T-cell (primary cell): Measurements from ENCODE around the gene FOXN3. TPM values are rescaled to one million over a fixed set of nuclear protein-coding genes. Genes with fewer than 3 reads are reported as not detected.
"Not testable (repeated sequence)": the region's sequence is repeated elsewhere in the genome, so short reads cannot be mapped to it uniquely, and the experiment has no call there.

Experiments
- ATAC-seq, 4 experiments: fragments of 200-7000 bp in 3 of 4; fragments of 150-1000 bp in 1 of 4; cut with Tn5 transposase; replicated peaks in 1 of 4; 1 replicate in 3 of 4; 2 replicates in 1 of 4; pipeline ENCODE4 v1.10.0; 2021; ENCODE audit warnings: moderate library complexity in 3 of 4, mild to moderate bottlenecking in 2 of 4, moderate number of reproducible peaks in 1 of 4
- CTCF ChIA-PET, 2 donors: fragments of 300-600 bp; sonication (Branson Sonifier 250); formaldehyde crosslinking; loops; one replicate each; lab custom pipeline; 2022; ENCODE audit warnings: antibody characterized with exemption in 2 of 2; lab: Charles Lee
- POLR2A ChIA-PET, 2 donors: fragments of 300-600 bp; sonication (Branson Sonifier 250); formaldehyde crosslinking; loops; one replicate each; lab custom pipeline; 2022; ENCODE audit warnings: antibody characterized with exemption in 2 of 2; lab: Charles Lee
- DNase-seq, 35 experiments: peaks; one replicate each; pipeline versions ENCODE4 v3.0.0 to v3.0.0-alpha.2; 2013 to 2023
- H3K27ac ChIP-seq: one replicate; pipeline ENCODE4 v1.5.1; 2013; ENCODE audit warnings: low read length
- H3K27me3 ChIP-seq, 2 experiments: replicated peaks in 1 of 2; 1 replicate in 1 of 2; 2 replicates in 1 of 2; pipeline versions ENCODE4 v1.6.1 to v1.7.0; 2013; ENCODE audit warnings: low read length in 1 of 2, mixed read lengths in 1 of 2; ENCODE audit not compliant: control insufficient read depth in 2 of 2, insufficient read depth in 2 of 2; ENCODE audit errors: extremely low read depth in 1 of 2
- H3K36me3 ChIP-seq, 2 donors: 1 replicate in 1 of 2; 2 replicates in 1 of 2; pipeline versions ENCODE4 v1.6.1 to v1.7.0; 2013; ENCODE audit warnings: low read length in 1 of 2; ENCODE audit not compliant: control insufficient read depth in 2 of 2, insufficient read depth in 1 of 2; ENCODE audit errors: extremely low read depth in 1 of 2
- H3K4me1 ChIP-seq, 2 experiments: 1 replicate in 1 of 2; 2 replicates in 1 of 2; pipeline versions ENCODE4 v1.6.1 to v1.7.0; 2013; ENCODE audit warnings: low read length in 2 of 2, mixed read lengths in 1 of 2; ENCODE audit not compliant: insufficient read depth in 2 of 2, control insufficient read depth in 1 of 2; ENCODE audit errors: extremely low read depth in 1 of 2
- H3K4me3 ChIP-seq, 2 donors: 1 replicate in 1 of 2; 2 replicates in 1 of 2; pipeline versions ENCODE4 v1.5.1 to v1.7.0; 2013; ENCODE audit warnings: mild to moderate bottlenecking in 2 of 2, low read length in 1 of 2, moderate library complexity in 1 of 2; ENCODE audit not compliant: control insufficient read depth in 1 of 2; ENCODE audit errors: extremely low read depth in 1 of 2
- H3K9me3 ChIP-seq: 2 replicates; pipeline ENCODE4 v1.7.0; 2013
- H3K27ac Mint-ChIP-seq, 2 donors: one replicate each; pipeline ENCODE4 v1.8.0; 2020 to 2021; ENCODE audit warnings: mild to moderate bottlenecking in 2 of 2, mixed read lengths in 2 of 2
- H3K27me3 Mint-ChIP-seq, 2 donors: one replicate each; pipeline ENCODE4 v1.8.0; 2021 to 2022; ENCODE audit warnings: mixed read lengths in 2 of 2
- H3K36me3 Mint-ChIP-seq: one replicate; pipeline ENCODE4 v1.8.0; 2021; ENCODE audit warnings: mixed read lengths
- H3K4me1 Mint-ChIP-seq, 3 donors: one replicate each; pipeline ENCODE4 v1.8.0; 2020 to 2022; ENCODE audit warnings: mixed read lengths in 3 of 3, mild to moderate bottlenecking in 1 of 3
- H3K4me3 Mint-ChIP-seq, 3 donors: one replicate each; pipeline ENCODE4 v1.8.0; 2020 to 2022; ENCODE audit warnings: mild to moderate bottlenecking in 3 of 3, mixed read lengths in 3 of 3, moderate library complexity in 3 of 3
- H3K9me3 Mint-ChIP-seq, 3 donors: one replicate each; pipeline ENCODE4 v1.8.0; 2020 to 2022; ENCODE audit warnings: mixed read lengths in 3 of 3
- WGBS: methylation state at CpG from one replicate; pipeline ENCODE4 v1.1.5; 2013; ENCODE audit warnings: missing lambda C conversion rate; ENCODE audit not compliant: insufficient coverage; 5-methylcytosine and 5-hydroxymethylcytosine counted together
- total RNA-seq, 35 experiments: library from RNA in 6 of 35; stranded (reverse) in 6 of 35; fragments of 120-200 nt in 1 of 35; gene quantifications; one replicate each; pipeline versions ENCODE4 v1.2.1 to v1.2.4 and lab custom pipeline; 2013 to 2026

The FOXN3 gene
- total RNA-seq, 5 donors from 2014 or later (not counting 1 experiment from before 2014, with no cell fraction given) = 92.8 to 176 (median 103) TPM

- Mint-ChIP-seq H3K4me1 (peaks cover 45 to 69% (median 64%) of the 10 kb centered on the region in 3 donors), H3K27me3 (no peaks in the 10 kb centered on the region), H3K9me3 (no peaks in the 10 kb centered on the region), H3K4me3 (no peak overlapping the region), H3K36me3 (peaks cover 40% of the 10 kb centered on the region), H3K27ac (no peak overlapping the region)
- Histone ChIP-seq H3K4me1 (peaks cover 1 to 20% of the 10 kb centered on the region in 2 experiments), H3K9me3 (no peaks in the 10 kb centered on the region), H3K4me3 (no peak overlapping the region), H3K27me3 (no peaks in the 10 kb centered on the region), H3K27ac (no peak overlapping the region), H3K36me3 (peaks cover 4 to 11% of the 10 kb centered on the region in 2 donors)
- no peak for DNase-seq
- ChIA-PET POLR2A (interaction anchor here in 1 of 2 donors (0.7 kb wide), 1 partner anchor 565 kb away, joined by 10 read pairs; no protein-coding TSS in a partner anchor), CTCF (no interaction called here)
- no CpG with 5 or more reads among the region's 7 CpGs for WGBS
- ATAC-seq = no peak
Measured at GRCh38 chr14:89207925-89208328, 209.1 kb downstream of the FOXN3 start.

- H3K36me3 ChIP-seq = peaks cover 0 to 13% of the 10 kb centered on the region in 2 donors
- DNase-seq (no peak), ATAC-seq (no peak)
- ChIA-PET CTCF (interaction anchor here in 1 of 2 donors (0.6 kb wide), 1 partner anchor 56 kb away, joined by 3 read pairs; no protein-coding TSS in a partner anchor), POLR2A (interaction anchor here in 1 of 2 donors (0.7 kb wide), 1 partner anchor 78 kb away, joined by 3 read pairs; no protein-coding TSS in a partner anchor)
- Mint-ChIP-seq H3K27ac (no peak overlapping the region), H3K4me1 (peaks cover 54 to 76% (median 76%) of the 10 kb centered on the region in 3 donors), H3K27me3 (no peaks in the 10 kb centered on the region), H3K4me3 (no peak overlapping the region), H3K36me3 (peaks cover 35% of the 10 kb centered on the region), H3K9me3 (no peaks in the 10 kb centered on the region)
- WGBS = 98% methylated on average over 8 of the region's 17 CpGs
- no peaks in the 10 kb centered on the region for H3K9me3 ChIP-seq
- H3K4me3 ChIP-seq = no peak overlapping the region
- H3K4me1 ChIP-seq = peaks cover 2 to 34% of the 10 kb centered on the region in 2 experiments
- no peaks in the 10 kb centered on the region for H3K27me3 ChIP-seq
- no peak overlapping the region for H3K27ac ChIP-seq
Measured at GRCh38 chr14:89206389-89207031, 210.5 kb downstream of the FOXN3 start.

DNA sequence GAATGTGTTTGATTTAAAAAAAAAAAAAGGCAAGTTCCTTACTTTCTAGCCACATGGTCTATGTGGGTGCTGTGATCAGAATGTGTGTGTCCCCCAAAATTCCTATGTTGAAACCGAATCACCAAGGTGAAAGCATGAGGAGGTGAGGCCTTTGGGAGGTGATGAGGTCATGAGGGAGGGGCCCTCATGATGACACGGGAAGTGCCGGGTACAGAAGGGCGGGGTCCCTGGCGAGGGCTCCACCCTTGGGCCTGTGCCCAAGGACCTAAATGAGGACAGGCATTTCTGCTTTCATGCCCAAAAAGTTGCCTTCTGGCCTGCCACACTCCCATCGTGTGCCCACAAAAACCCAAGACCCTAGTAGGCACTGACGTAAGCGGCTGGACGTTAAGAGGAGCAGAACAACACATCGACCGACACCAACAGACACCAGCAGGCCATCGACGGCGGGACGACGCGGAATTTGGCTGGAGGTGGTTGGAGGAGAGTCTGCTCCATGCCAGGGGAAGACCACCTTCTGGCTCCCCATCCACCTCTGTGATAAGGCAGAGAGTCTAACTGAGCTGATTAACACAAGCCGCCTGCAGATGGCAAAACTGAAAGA, 211.8 kb downstream of the FOXN3 start:
- no peak overlapping the region for H3K27ac ChIP-seq
- no peak for DNase-seq
- no peaks in the 10 kb centered on the region for H3K9me3 Mint-ChIP-seq
- ATAC-seq = no peak
- H3K27me3 ChIP-seq = no peaks in the 10 kb centered on the region
- no peaks in the 10 kb centered on the region for H3K9me3 ChIP-seq
- no peak overlapping the region for H3K27ac Mint-ChIP-seq
- peaks cover 0 to 14% of the 10 kb centered on the region in 2 donors for H3K36me3 ChIP-seq
- H3K4me1 ChIP-seq = peaks cover 2 to 37% of the 10 kb centered on the region in 2 experiments
- no peak overlapping the region for H3K4me3 Mint-ChIP-seq
- CTCF ChIA-PET = no interaction called here
- H3K4me1 Mint-ChIP-seq = peaks cover 53 to 73% (median 67%) of the 10 kb centered on the region in 3 donors
- no peaks in the 10 kb centered on the region for H3K27me3 Mint-ChIP-seq
- no peak overlapping the region for H3K4me3 ChIP-seq
- WGBS = 100% methylated on average over 7 of the region's 18 CpGs
- POLR2A ChIA-PET = no interaction called here
- peaks cover 30% of the 10 kb centered on the region for H3K36me3 Mint-ChIP-seq

DNA sequence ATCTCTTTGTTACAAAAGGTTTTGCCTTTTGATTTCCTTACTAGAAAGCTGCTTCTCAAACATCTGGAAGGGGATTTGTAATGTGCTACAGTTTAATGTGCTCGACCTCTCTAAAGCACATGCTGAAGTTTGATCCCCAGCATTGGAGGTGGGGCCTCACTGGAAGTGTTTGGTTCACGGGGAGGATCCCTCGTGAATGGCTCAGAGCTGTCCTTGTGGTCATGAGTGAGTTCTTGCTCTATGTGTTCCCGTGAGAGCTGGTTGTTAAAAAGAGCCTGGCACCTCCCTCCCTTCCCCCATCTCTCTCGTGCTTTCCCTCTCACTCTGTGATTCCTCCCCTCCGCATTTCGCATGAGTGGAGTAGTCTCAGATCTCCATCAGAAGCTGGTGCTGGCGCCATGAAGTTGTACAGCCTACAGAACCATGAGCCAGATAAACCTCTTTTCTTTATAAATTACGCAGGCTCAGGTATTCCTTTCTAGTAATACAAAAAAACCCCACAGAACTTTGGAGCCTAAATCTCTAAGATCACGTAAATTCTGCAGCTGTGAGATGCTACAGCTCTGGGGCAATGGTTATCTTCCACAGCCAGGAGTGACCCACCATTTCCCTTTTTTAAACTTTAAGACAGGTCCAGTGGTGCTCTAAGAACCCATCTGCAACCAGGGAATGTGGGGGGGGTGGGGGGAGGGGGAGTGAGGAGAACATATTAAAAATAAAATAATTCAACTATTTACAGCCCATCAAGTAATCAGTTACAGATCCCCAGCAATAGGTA, 214.4 kb downstream of the FOXN3 start:
- 80% methylated on average over 2 of the region's 10 CpGs for WGBS
- no peak for ATAC-seq

GRCh38 chr14:89201645-89202044, 215.4 kb downstream of the FOXN3 start:
- no peak overlapping the region for H3K4me3 Mint-ChIP-seq

More for the DNA sequence above, 214.4 kb downstream of the FOXN3 start:
- Mint-ChIP-seq H3K9me3 (peaks cover 0 to 5% (median 2%) of the 10 kb centered on the region in 3 donors), H3K27ac (no peak overlapping the region), H3K36me3 (peaks cover 45% of the 10 kb centered on the region), H3K4me3 (no peak overlapping the region), H3K4me1 (peaks cover 66 to 86% (median 78%) of the 10 kb centered on the region in 3 donors), H3K27me3 (no peaks in the 10 kb centered on the region)
- Histone ChIP-seq H3K27ac (no peak overlapping the region), H3K9me3 (no peaks in the 10 kb centered on the region), H3K36me3 (peaks cover 2 to 14% of the 10 kb centered on the region in 2 donors), H3K4me3 (no peak overlapping the region), H3K4me1 (peaks cover 2 to 37% of the 10 kb centered on the region in 2 experiments), H3K27me3 (no peaks in the 10 kb centered on the region)
- POLR2A ChIA-PET = no interaction called here
- DNase-seq = no peak
- CTCF ChIA-PET = interaction anchor here in 1 of 2 donors (0.6 kb wide), 1 partner anchor 11 kb away, joined by 6 read pairs; no protein-coding TSS in a partner anchor

DNA sequence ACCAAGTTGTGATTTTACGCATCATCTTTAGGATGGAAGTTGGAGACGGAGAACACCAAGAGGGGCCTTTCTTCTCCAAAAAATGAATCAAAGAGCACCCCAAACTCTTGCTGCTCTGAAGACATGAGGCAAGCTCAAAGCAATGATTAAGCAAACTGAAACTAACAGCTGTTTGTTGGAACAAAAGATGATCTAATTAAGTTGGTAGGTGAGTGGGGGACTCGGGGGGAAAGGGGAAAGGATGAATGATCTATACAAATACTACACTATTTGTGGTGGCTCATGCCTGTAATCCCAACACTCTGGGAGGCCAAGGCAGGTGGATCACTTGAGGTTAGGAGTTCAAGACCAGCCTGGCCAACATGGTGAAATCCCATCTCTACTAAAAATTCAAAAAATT, 217.7 kb downstream of the FOXN3 start:
- H3K9me3 ChIP-seq, ATAC-seq, DNase-seq, H3K27me3 Mint-ChIP-seq, POLR2A ChIA-PET, H3K36me3 ChIP-seq, H3K9me3 Mint-ChIP-seq, H3K27me3 ChIP-seq, H3K27ac Mint-ChIP-seq, H3K4me3 Mint-ChIP-seq, H3K4me3 ChIP-seq, H3K27ac ChIP-seq: not testable (repeated sequence)
- Mint-ChIP-seq H3K4me1 (peaks cover 65 to 80% (median 73%) of the 10 kb centered on the region in 3 donors), H3K36me3 (peaks cover 51% of the 10 kb centered on the region)
- no CpG with 5 or more reads among the region's 3 CpGs for WGBS
- CTCF ChIA-PET = interaction anchor here in 1 of 2 donors (0.7 kb wide), 1 partner anchor 1061 kb away, joined by 9 read pairs; no protein-coding TSS in a partner anchor
- peaks cover 2 to 30% of the 10 kb centered on the region in 2 experiments for H3K4me1 ChIP-seq

More at GRCh38 chr14:89201645-89202044, 215.4 kb downstream of the FOXN3 start:
- Histone ChIP-seq H3K27me3 (no peaks in the 10 kb centered on the region), H3K4me1 (peaks cover 2 to 37% of the 10 kb centered on the region in 2 experiments), H3K9me3 (no peaks in the 10 kb centered on the region), H3K4me3 (no peak overlapping the region), H3K36me3 (peaks cover 5 to 12% of the 10 kb centered on the region in 2 donors), H3K27ac (no peak overlapping the region)
- Mint-ChIP-seq H3K9me3 (peaks cover 0 to 6% (median 5%) of the 10 kb centered on the region in 3 donors), H3K27me3 (no peaks in the 10 kb centered on the region), H3K27ac (peak overlapping the region in 1 of 2 donors; percentile 22), H3K36me3 (peaks cover 48% of the 10 kb centered on the region), H3K4me1 (peaks cover 67 to 86% (median 78%) of the 10 kb centered on the region in 3 donors)
- ATAC-seq = no peak
- DNase-seq = no peak
- CTCF ChIA-PET = no interaction called here
- POLR2A ChIA-PET = no interaction called here
- WGBS = no CpG with 5 or more reads among the region's 4 CpGs
